IMR-90 (cell line): ENCODE measurements around the gene TRIM74. TPM values are rescaled to one million over a fixed set of nuclear protein-coding genes. Genes with fewer than 3 reads are reported as not detected.
"Not testable (repeated sequence)": the region's sequence is repeated elsewhere in the genome, so short reads cannot be mapped to it uniquely, and the experiment has no call there.

Experiments used
- ATAC-seq: fragments of 200-7000 bp; cut with Tn5 transposase; 2 replicates; pipeline ENCODE4 v1.9.1; 2020; ENCODE audit warnings: low read depth, mild to moderate bottlenecking, moderate library complexity
- BruUV-seq: library from RNA; stranded (reverse); fragments of 400-500 nt; replicated peaks from 2 replicates; lab custom pipeline; 2021; lab: Mats Ljungman, UMichigan
- CTCF ChIA-PET: fragments of 300-600 bp; formaldehyde crosslinking; extraction: SDS; loops from one replicate; lab custom pipeline; 2021; ENCODE audit warnings: antibody characterized with exemption; lab: Yijun Ruan, JAX
- POLR2A ChIA-PET: fragments of 300-600 bp; sonication (Branson Sonifier 250); formaldehyde crosslinking; loops from one replicate; lab custom pipeline; 2022; ENCODE audit warnings: antibody characterized with exemption; ENCODE audit not compliant: unreplicated experiment; lab: Charles Lee
- DNase-seq: peaks from one replicate; pipeline ENCODE4 v3.0.0; 2013
- H2AFZ ChIP-seq: replicated peaks from 2 replicates; pipeline ENCODE3; 2013; ENCODE audit warnings: low read length, mild to moderate bottlenecking; ENCODE audit not compliant: poor library complexity
- H2AK5ac ChIP-seq: 2 replicates; pipeline ENCODE4 v1.6.1; 2013; ENCODE audit warnings: low read depth, low read length, inconsistent platforms
- H2AK9ac ChIP-seq: replicated peaks from 2 replicates; pipeline ENCODE3; 2013; ENCODE audit warnings: mild to moderate bottlenecking, low read depth, low read length, moderate library complexity; ENCODE audit not compliant: poor library complexity
- H2BK120ac ChIP-seq: 2 replicates; pipeline ENCODE4 v1.6.1; 2013; ENCODE audit warnings: low read depth, low read length, inconsistent platforms
- H2BK15ac ChIP-seq: 3 replicates; pipeline ENCODE4 v1.6.1; 2013; ENCODE audit warnings: low read depth, low read length, inconsistent platforms
- H2BK20ac ChIP-seq: 2 replicates; pipeline ENCODE4 v1.6.1; 2013; ENCODE audit warnings: low read depth, mild to moderate bottlenecking, inconsistent platforms, low read length, moderate library complexity
- H2BK5ac ChIP-seq: 2 replicates; pipeline ENCODE4 v1.6.1; 2013; ENCODE audit warnings: mild to moderate bottlenecking, low read depth, low read length, inconsistent platforms; ENCODE audit not compliant: poor library complexity, severe bottlenecking
- H3K14ac ChIP-seq: replicated peaks from 2 replicates; pipeline ENCODE4 v1.6.1; 2013; ENCODE audit warnings: low read depth, low read length, inconsistent platforms
- H3K18ac ChIP-seq: 2 replicates; pipeline ENCODE4 v1.6.1; 2013; ENCODE audit warnings: low read depth, low read length, control low read depth
- H3K23ac ChIP-seq: 2 replicates; pipeline ENCODE4 v1.6.1; 2013; ENCODE audit warnings: low read depth, low read length, inconsistent platforms
- H3K27ac ChIP-seq: 2 replicates; pipeline ENCODE4 v1.5.1; 2013; ENCODE audit warnings: mild to moderate bottlenecking, control low read depth, low read length; ENCODE audit not compliant: insufficient read depth
- H3K27me3 ChIP-seq: 2 replicates; pipeline ENCODE4 v1.6.1; 2013; ENCODE audit warnings: low read length; ENCODE audit not compliant: control insufficient read depth, insufficient read depth
- H3K36me3 ChIP-seq: 2 replicates; pipeline ENCODE4 v1.6.1; 2013; ENCODE audit warnings: low read length, mixed read lengths; ENCODE audit not compliant: control insufficient read depth, insufficient read depth
- H3K4ac ChIP-seq: 2 replicates; pipeline ENCODE4 v1.6.1; 2013; ENCODE audit warnings: low read depth, low read length, inconsistent platforms
- H3K4me1 ChIP-seq: 2 replicates; pipeline ENCODE4 v1.6.1; 2013; ENCODE audit warnings: low read length, mixed read lengths; ENCODE audit not compliant: control insufficient read depth, insufficient read depth
- H3K4me2 ChIP-seq: 2 replicates; pipeline ENCODE4 v1.6.1; 2013; ENCODE audit warnings: low read depth, mild to moderate bottlenecking, control low read depth, low read length, moderate library complexity
- H3K4me3 ChIP-seq: 2 replicates; pipeline ENCODE4 v1.5.1; 2013; ENCODE audit warnings: low read depth, mild to moderate bottlenecking, control low read depth, low read length, moderate library complexity; ENCODE audit not compliant: insufficient read depth
- H3K56ac ChIP-seq: 2 replicates; pipeline ENCODE4 v1.6.1; 2013; ENCODE audit warnings: low read length, inconsistent platforms; ENCODE audit not compliant: insufficient read depth; ENCODE audit errors: extremely low read depth
- H3K79me1 ChIP-seq, 2 experiments: 2 replicates each; pipeline ENCODE4 v1.6.1; 2013; ENCODE audit warnings: low read length in 2 of 2, inconsistent platforms in 1 of 2, low read depth in 1 of 2
- H3K9ac ChIP-seq: 2 replicates; pipeline ENCODE4 v1.6.1; 2013; ENCODE audit warnings: low read depth, low read length, control low read depth
- H3K9me1 ChIP-seq: 2 replicates; pipeline ENCODE4 v1.6.1; 2013; ENCODE audit warnings: low read length, inconsistent platforms; ENCODE audit not compliant: insufficient read depth
- H3K9me3 ChIP-seq: 2 replicates; pipeline ENCODE4 v1.6.1; 2013; ENCODE audit warnings: low read length; ENCODE audit not compliant: control insufficient read depth, insufficient read depth
- H4K20me1 ChIP-seq: 2 replicates; pipeline ENCODE4 v1.6.1; 2013; ENCODE audit warnings: low read length, inconsistent platforms; ENCODE audit not compliant: insufficient read depth
- H4K5ac ChIP-seq: 2 replicates; pipeline ENCODE4 v1.6.1; 2013; ENCODE audit warnings: mild to moderate bottlenecking, low read depth, low read length, control low read depth
- H4K8ac ChIP-seq, 2 experiments: 2 replicates each; pipeline ENCODE4 v1.6.1; 2013; ENCODE audit warnings: low read depth in 2 of 2, low read length in 2 of 2, control low read depth in 1 of 2, inconsistent platforms in 1 of 2
- H4K91ac ChIP-seq: 2 replicates; pipeline ENCODE4 v1.6.1; 2013; ENCODE audit warnings: low read depth, low read length, inconsistent platforms; ENCODE audit not compliant: insufficient read depth
- WGBS, 2 experiments: methylation state at CpG; one replicate each; pipeline versions ENCODE4 v1.1.5 to v1.1.7; 2013; ENCODE audit warnings: missing lambda C conversion rate in 2 of 2; ENCODE audit not compliant: insufficient read length in 1 of 2; ENCODE audit errors: extremely low coverage in 2 of 2; 5-methylcytosine and 5-hydroxymethylcytosine counted together
- dilution Hi-C: fragments of 300-500 bp; cut with HindIII; formaldehyde crosslinking; loops from one replicate; pipeline ENCODE4 v1.14.3; 2018; ENCODE audit warnings: low sequenced_read_pairs; ENCODE audit not compliant: unreplicated experiment
- in situ Hi-C: fragments of 300-500 bp; cut with MboI; formaldehyde crosslinking; loops from 3 replicates; pipeline ENCODE4 v1.14.3; 2019; ENCODE audit warnings: low sequenced_read_pairs, inconsistent platforms, mixed read lengths
- intact Hi-C: fragments of 100-400 bp; cut with micrococcal nuclease; formaldehyde crosslinking; loops from 2 replicates; pipeline ENCODE4 v1.10.0; 2022
- polyA plus RNA-seq, 3 experiments: library from polyadenylated mRNA; depleted of rRNA; stranded (reverse); fragments of >200 nt; gene quantifications; 2 replicates each; pipeline ENCODE4 v1.2.3, GENCODE V29; 2012; ENCODE audit warnings: low replicate concordance in 1 of 3
- total RNA-seq: library from RNA; depleted of rRNA; stranded (reverse); fragments of >200 nt; gene quantifications from 2 replicates; pipeline ENCODE4 v1.2.3, GENCODE V29; 2012

TRIM74 gene
- total and polyA plus RNA-seq, 2 of the 4 experiments (the other 2 are of a cell fraction): 0.17 TPM; not detected in 1

- H3K4me2 ChIP-seq, H4K20me1 ChIP-seq, ATAC-seq, H4K91ac ChIP-seq, H3K14ac ChIP-seq, CTCF ChIA-PET, intact Hi-C loops, H3K27ac ChIP-seq, H2BK20ac ChIP-seq, H2BK120ac ChIP-seq, H3K56ac ChIP-seq, H3K9me1 ChIP-seq, H3K23ac ChIP-seq, DNase-seq, H3K27me3 ChIP-seq, in situ Hi-C loops, H3K36me3 ChIP-seq, H2AFZ ChIP-seq, H3K4me3 ChIP-seq, H2AK9ac ChIP-seq, H3K18ac ChIP-seq, H2AK5ac ChIP-seq, H3K9ac ChIP-seq, dilution Hi-C loops, H4K8ac ChIP-seq, BruUV-seq, H3K4ac ChIP-seq, H3K79me1 ChIP-seq, POLR2A ChIA-PET, H4K5ac ChIP-seq, H2BK15ac ChIP-seq, H2BK5ac ChIP-seq, H3K4me1 ChIP-seq, H3K9me3 ChIP-seq: not testable (repeated sequence)
- WGBS, 2 experiments: no CpG with 5 or more reads among the region's 11 CpGs
Observed at GRCh38 chr7:72982084-72982483, 12.8 kb upstream of the TRIM74 start.

- H2AFZ ChIP-seq, H2BK20ac ChIP-seq, DNase-seq, H3K9me1 ChIP-seq, H2BK5ac ChIP-seq, H3K36me3 ChIP-seq, H3K27ac ChIP-seq, H2AK9ac ChIP-seq, H2AK5ac ChIP-seq, H2BK120ac ChIP-seq, H3K56ac ChIP-seq, H3K14ac ChIP-seq, H3K4me2 ChIP-seq, H3K27me3 ChIP-seq, H3K9me3 ChIP-seq, H3K23ac ChIP-seq, in situ Hi-C loops, H2BK15ac ChIP-seq, ATAC-seq, dilution Hi-C loops, H4K8ac ChIP-seq, H3K4ac ChIP-seq, CTCF ChIA-PET, H4K91ac ChIP-seq, H3K79me1 ChIP-seq, H3K18ac ChIP-seq, H4K5ac ChIP-seq, BruUV-seq, intact Hi-C loops, H3K9ac ChIP-seq, H3K4me3 ChIP-seq, POLR2A ChIA-PET, H3K4me1 ChIP-seq, H4K20me1 ChIP-seq: not testable (repeated sequence)
- no CpG with 5 or more reads among the region's 6 CpGs for WGBS, 2 experiments
Observed at GRCh38 chr7:72980382-72980781, 11.1 kb upstream of the TRIM74 start.
